Vagina (tissue), 2 donors: Measurements from ENCODE around the gene BUD31. TPM values are rescaled to one million over a fixed set of nuclear protein-coding genes. Genes with fewer than 3 reads are reported as not detected.
"Not testable (repeated sequence)": the region's sequence is repeated elsewhere in the genome, so short reads cannot be mapped to it uniquely, and the experiment has no call there.

Source experiments
- DNase-seq, 2 donors: peaks; one replicate each; pipeline ENCODE4 v3.0.0-alpha.2; 2017; ENCODE audit errors: extremely low spot score in 2 of 2
- H3K27ac ChIP-seq: fragments of 200-600 bp; sonication (generic); one replicate; pipeline ENCODE4 v1.5.1; 2019
- H3K27me3 ChIP-seq: fragments of 200-600 bp; sonication (generic); one replicate; pipeline ENCODE4 v1.5.1; 2019
- H3K36me3 ChIP-seq, 2 donors: fragments of 200-600 bp; sonication (generic); one replicate each; pipeline ENCODE4 v1.5.1; 2017 to 2019
- H3K4me1 ChIP-seq: fragments of 200-600 bp; sonication (generic); one replicate; pipeline ENCODE4 v1.5.1; 2019
- H3K4me3 ChIP-seq, 2 donors: fragments of 200-600 bp; sonication (generic); 1 replicate in 1 of 2; 2 replicates in 1 of 2; pipeline ENCODE4 v1.5.1; 2016 to 2019
- H3K9me3 ChIP-seq: fragments of 200-600 bp; sonication (generic); one replicate; pipeline ENCODE4 v1.5.1; 2019
- POLR2A ChIP-seq, 2 donors: fragments of 450-650 bp; IDR thresholded peaks; one replicate each; pipeline ENCODE4 v1.6.1; 2017; ENCODE audit warnings: antibody characterized with exemption in 2 of 2, mild to moderate bottlenecking in 2 of 2, moderate library complexity in 2 of 2
- POLR2AphosphoS5 ChIP-seq, 2 donors: sonication (generic); formaldehyde crosslinking; IDR thresholded peaks; one replicate each; pipeline ENCODE4 v1.9.0; 2017; ENCODE audit warnings: antibody characterized with exemption in 2 of 2, mild to moderate bottlenecking in 2 of 2, low read depth in 1 of 2; ENCODE audit not compliant: insufficient read depth in 1 of 2
- intact Hi-C: fragments of 100-400 bp; cut with DNase I; formaldehyde crosslinking; loops from one replicate; pipeline ENCODE4 v1.15.1; 2023
- total RNA-seq: library from RNA; depleted of rRNA; stranded (reverse); fragments of >200 nt; gene quantifications from one replicate; pipeline ENCODE4 v1.2.3, GENCODE V29; 2016
- TF ChIP-seq, protein P1 (sequence below), 3 experiments: fragments of 450-650 bp in 2 of 3; fragments of 200-600 bp in 1 of 3; sonication (generic) in 1 of 3; IDR thresholded peaks; one replicate each; pipeline ENCODE4 v1.5.1; 2017 to 2019; ENCODE audit warnings: antibody characterized with exemption in 3 of 3, mild to moderate bottlenecking in 2 of 3, moderate library complexity in 2 of 3

The BUD31 gene
- total RNA-seq, 1 donor from 2014 or later: 52.3 TPM

DNA sequence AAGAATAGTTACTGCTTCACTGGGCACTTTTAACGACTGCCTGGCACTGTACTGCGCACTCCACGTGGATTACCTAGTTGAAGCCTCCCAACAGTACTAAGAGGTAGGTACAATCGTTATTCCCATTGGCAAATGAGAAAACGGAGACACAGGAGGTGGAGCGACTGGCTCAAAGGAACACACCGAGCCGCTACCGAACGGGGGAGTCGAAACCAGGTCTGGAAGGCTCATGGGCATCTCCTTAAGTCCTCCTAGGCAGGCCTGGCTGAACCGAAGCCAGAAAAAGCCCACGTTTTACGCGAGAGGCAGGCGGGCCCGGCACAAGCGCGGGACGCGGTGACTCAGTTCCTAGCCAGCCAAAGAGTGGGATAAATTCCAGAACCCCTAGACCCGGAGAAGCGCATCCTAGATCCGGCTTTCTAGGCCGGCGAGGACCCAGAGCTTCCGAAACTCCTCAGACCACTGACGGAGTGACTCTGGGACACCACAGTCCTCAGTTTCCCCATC is 844 bp upstream of the BUD31 start:
- no peaks in the 10 kb centered on the region for H3K27me3 ChIP-seq
- no peak for DNase-seq
- H3K4me3 ChIP-seq: peak overlapping the region; percentile 94 to 99
- TF ChIP-seq POLR2A (IDR thresholded peaks at IDR 0.05): no peak
- no peak for TF ChIP-seq POLR2AphosphoS5 (IDR thresholded peaks at IDR 0.05; ENCODE audit: insufficient read depth in 1 of 2, low read depth in 1 of 2)
- TF ChIP-seq, protein P1, sequence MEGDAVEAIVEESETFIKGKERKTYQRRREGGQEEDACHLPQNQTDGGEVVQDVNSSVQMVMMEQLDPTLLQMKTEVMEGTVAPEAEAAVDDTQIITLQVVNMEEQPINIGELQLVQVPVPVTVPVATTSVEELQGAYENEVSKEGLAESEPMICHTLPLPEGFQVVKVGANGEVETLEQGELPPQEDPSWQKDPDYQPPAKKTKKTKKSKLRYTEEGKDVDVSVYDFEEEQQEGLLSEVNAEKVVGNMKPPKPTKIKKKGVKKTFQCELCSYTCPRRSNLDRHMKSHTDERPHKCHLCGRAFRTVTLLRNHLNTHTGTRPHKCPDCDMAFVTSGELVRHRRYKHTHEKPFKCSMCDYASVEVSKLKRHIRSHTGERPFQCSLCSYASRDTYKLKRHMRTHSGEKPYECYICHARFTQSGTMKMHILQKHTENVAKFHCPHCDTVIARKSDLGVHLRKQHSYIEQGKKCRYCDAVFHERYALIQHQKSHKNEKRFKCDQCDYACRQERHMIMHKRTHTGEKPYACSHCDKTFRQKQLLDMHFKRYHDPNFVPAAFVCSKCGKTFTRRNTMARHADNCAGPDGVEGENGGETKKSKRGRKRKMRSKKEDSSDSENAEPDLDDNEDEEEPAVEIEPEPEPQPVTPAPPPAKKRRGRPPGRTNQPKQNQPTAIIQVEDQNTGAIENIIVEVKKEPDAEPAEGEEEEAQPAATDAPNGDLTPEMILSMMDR (IDR thresholded peaks at IDR 0.05): no peak
- peaks cover 8 to 35% of the 10 kb centered on the region in 2 donors for H3K36me3 ChIP-seq
- peaks cover 58% of the 10 kb centered on the region for H3K4me1 ChIP-seq
- peak overlapping the region; percentile 93 for H3K27ac ChIP-seq
- intact Hi-C loops: loop anchor here (10.0 kb wide), 1 partner anchor 263 kb away; the partner anchor contains the start of gene SMURF1
- no peaks in the 10 kb centered on the region for H3K9me3 ChIP-seq

DNA sequence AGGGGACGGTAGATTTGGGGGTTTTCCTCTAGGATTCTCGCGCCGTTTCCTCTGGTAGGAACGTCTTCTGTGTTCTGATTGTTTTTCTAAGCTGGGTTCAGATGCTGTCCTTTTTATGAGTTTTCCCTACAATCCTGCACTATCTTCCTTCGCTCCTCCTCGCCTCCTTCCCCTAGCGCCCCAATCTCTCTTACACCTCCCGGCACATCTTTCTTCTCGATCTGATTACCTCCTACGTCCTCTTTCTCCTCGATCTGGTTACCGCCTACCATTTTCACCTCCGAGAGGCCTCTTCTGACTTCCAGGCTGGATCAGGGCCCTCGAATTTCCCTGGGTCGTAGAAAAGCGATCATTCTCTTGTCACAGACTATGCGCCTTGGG is 413 bp downstream of the BUD31 start:
- Histone ChIP-seq H3K4me1 (peaks cover 58% of the 10 kb centered on the region), H3K27ac (peak overlapping the region; percentile 93), H3K4me3 (peak overlapping the region; percentile 94 to 99), H3K27me3 (no peaks in the 10 kb centered on the region), H3K36me3 (peaks cover 8 to 36% of the 10 kb centered on the region in 2 donors), H3K9me3 (no peaks in the 10 kb centered on the region)
- TF ChIP-seq POLR2AphosphoS5 (IDR thresholded peaks at IDR 0.05; ENCODE audit: insufficient read depth in 1 of 2, low read depth in 1 of 2) (no peak), POLR2A (IDR thresholded peaks at IDR 0.05) (no peak)
- TF ChIP-seq, protein P1 (IDR thresholded peaks at IDR 0.05): no peak
- intact Hi-C loops: loop anchor here (10.0 kb wide), 1 partner anchor 264 kb away; the partner anchor contains the start of gene SMURF1
- no peak for DNase-seq

DNA sequence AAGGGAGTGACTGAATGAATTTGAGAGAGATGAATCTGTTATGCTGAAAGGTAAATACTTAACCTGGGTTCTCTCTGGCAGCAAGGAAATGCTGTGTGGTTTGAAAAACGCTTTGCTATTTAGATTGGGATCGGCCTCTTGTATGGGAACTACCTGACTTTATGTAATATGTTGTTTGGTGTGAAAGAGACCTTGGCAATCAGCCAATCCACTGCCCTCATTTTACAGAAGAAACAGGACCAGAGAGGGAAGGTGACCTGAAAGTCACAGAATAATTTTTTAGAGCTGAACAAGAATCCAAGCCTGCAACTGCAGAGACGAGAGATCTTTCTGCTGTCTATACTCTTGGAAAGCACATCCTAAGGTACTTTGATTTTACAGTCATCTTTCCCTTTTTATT is 1.0 kb downstream of the BUD31 start:
- H3K27me3 ChIP-seq: no peaks in the 10 kb centered on the region
- H3K27ac ChIP-seq: no peak overlapping the region
- no peak for TF ChIP-seq POLR2A (IDR thresholded peaks at IDR 0.05)
- TF ChIP-seq, protein P1 (IDR thresholded peaks at IDR 0.05): no peak
- TF ChIP-seq POLR2AphosphoS5 (IDR thresholded peaks at IDR 0.05; ENCODE audit: insufficient read depth in 1 of 2, low read depth in 1 of 2): no peak
- intact Hi-C loops: loop anchor here (10.0 kb wide), 1 partner anchor 265 kb away; the partner anchor contains the start of gene SMURF1
- no peaks in the 10 kb centered on the region for H3K9me3 ChIP-seq
- H3K36me3 ChIP-seq: peaks cover 8 to 39% of the 10 kb centered on the region in 2 donors
- DNase-seq: no peak
- H3K4me1 ChIP-seq: peaks cover 53% of the 10 kb centered on the region
- peak overlapping the region; percentile 94 to 99 for H3K4me3 ChIP-seq

DNA sequence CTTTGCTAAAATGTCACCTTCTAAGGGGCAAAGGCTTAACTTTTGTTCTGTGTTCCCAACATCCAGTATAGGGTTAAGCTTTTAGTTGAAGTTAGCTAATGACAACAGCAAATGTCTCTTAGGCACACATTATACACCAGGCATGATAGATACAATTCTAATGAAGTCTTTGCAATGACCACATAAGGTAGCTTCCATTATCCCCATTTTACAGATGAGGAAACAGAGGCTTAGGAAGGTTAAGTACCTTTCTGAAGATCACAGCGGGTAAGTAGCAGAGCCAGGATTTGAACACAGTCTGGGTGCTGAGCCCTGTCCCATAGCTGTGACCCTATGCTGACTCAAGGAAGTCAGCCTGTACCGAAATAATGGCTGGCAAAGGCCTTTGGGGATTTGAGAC is 1.9 kb downstream of the BUD31 start:
- TF ChIP-seq POLR2A (IDR thresholded peaks at IDR 0.05): no peak
- TF ChIP-seq POLR2AphosphoS5 (IDR thresholded peaks at IDR 0.05; ENCODE audit: insufficient read depth in 1 of 2, low read depth in 1 of 2): no peak
- TF ChIP-seq, protein P1 (IDR thresholded peaks at IDR 0.05): no peak
- DNase-seq: no peak
- H3K27me3 ChIP-seq: no peaks in the 10 kb centered on the region
- H3K36me3 ChIP-seq: peaks cover 8 to 47% of the 10 kb centered on the region in 2 donors
- peaks cover 45% of the 10 kb centered on the region for H3K4me1 ChIP-seq
- no peak overlapping the region for H3K27ac ChIP-seq
- no peak overlapping the region for H3K4me3 ChIP-seq
- H3K9me3 ChIP-seq: no peaks in the 10 kb centered on the region
- intact Hi-C loops: no loop called here

DNA sequence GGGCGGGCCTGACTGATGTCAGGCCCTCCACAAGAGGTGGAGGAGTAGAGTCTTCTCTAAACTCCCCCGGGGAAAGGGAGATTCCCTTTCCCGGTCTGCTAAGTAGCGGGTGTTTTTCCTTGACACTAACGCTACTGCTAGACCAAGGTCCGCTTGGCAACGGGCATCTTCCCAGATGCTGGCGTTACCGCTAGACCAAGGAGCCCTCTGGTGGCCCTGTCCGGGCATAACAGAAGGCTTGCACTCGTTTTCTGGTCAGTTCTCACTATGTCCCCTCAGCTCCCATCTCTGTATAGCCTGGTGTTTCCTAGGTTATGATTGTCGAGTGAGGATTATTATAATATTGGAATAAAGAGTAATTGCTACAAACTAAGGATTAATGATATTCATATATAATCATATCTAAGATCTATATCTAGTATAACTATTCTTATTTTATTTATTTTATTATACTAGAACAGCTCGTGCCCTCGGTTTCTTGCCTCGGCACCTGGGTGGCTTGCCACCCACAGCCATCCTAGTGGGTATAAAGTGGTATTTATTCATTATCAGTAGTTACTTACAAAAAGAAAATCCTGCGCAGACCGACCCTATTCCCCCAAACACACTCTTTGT is 6.9 kb downstream of the BUD31 start:
- intact Hi-C loops, H3K9me3 ChIP-seq, H3K27me3 ChIP-seq, H3K4me1 ChIP-seq, H3K27ac ChIP-seq, H3K4me3 ChIP-seq, DNase-seq: not testable (repeated sequence)
- TF ChIP-seq, protein P1 (IDR thresholded peaks at IDR 0.05): peak in 1 of 3 experiments; percentile 41
- H3K36me3 ChIP-seq: peaks cover 8 to 91% of the 10 kb centered on the region in 2 donors
